ENCODE results near the gene SLC52A3.
"Not testable (repeated sequence)": the region's sequence is repeated elsewhere in the genome, so short reads cannot be mapped to it uniquely, and the experiment has no call there.

SLC52A3 gene

DNA sequence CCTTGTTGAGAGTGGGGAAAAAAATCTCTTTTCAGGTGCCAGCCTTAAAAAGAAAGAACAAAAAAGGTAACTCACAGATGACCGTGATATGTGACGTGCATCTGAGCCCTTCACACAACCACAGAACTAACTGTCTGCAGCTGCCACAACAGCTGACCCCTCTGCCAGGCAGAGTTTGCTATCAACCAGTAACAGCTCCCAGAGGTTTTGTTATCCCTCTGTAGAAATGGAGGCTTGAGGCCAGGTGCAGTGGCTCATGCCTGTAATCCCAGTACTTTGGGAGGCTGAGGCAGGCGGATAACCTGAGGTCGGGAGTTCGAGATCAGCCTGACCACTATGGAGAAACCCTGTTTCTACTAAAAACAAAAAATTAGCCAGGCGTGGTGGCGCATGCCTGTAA is 42.8 kb downstream of the SLC52A3 start:
- DNase-seq, result no peak

DNA sequence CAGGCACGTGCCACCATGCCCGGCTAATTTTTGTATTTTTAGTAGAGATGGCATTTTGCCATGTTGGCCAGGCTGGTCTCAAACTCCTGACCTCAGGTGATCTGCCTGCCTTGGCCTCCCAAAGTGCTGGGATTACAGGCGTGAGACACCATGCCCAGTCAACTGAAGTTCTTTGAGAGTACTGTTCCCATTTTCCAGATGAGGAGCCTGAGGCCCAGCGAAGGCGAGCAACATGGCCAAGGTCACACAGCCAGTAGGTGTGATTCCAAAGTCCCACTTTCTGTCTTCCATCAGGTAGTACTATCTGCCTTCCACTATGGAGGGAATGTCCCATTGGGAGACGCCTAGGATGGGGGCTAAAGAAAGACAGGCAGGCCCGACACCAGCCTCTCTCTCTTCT is 43.5 kb downstream of the SLC52A3 start:
- not testable (repeated sequence) for DNase-seq

DNA sequence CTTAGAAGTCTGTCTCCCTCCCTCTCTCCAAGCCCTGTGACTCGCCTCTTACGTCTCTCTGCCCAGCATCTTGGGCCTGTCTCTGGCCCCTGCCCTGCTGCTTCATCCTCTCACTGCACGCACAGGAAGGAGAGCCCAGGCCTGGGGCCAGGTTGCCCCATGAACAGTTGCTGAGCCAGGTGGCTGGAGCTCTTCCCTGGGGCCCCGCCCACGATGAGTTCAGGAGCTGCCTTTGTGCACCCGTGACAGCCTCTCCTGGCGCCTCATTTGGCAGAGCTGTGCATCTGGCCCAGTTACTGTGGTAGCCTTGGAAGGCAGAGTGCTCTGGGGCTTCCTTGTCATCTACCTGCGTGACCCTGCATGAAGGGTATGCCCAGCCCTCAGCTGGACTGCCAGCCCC is 44.5 kb downstream of the SLC52A3 start:
- DNase-seq, result peak in 1 of 2 experiments; percentile 82

DNA sequence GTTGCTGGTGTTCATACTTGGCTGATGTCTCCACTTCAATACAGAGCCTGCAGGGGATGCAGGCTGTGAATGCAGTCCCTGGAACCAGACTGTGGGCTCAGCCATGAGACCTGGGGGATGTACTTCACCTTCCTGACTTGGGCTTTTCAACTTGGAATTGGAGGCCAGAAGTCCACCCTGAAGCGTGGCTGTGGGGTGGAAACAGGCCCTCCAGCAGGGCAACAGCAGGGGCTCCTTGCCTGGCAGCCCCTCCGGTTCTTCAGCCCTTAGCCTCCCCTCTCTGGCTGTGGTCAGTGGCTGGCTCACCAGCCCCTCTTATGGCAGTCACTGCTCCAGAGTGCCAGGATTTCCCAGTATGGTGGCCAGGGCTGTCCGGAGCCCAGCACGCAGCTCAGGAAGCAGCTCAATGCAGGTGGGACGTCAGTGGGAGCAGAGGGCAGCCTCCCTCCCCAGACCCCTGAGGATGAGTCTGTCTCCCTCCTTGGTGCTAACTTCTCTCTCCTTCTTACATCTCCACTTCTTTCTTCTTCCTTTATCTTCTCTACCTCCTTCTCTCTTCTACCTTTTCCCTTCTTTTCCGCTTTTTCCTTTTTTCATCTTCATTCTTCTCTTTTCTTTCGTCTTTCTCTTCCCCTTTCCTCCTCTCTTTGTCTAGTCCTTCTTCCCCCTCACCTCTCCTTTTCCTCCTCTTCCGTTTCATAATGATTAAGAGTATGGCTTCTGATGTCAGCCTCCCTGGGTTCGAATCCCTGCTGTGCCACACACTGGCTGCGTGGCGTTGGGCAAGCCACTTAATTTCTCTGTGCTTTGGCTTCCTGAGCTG is 45.3 kb downstream of the SLC52A3 start:
- no peak for DNase-seq

DNA sequence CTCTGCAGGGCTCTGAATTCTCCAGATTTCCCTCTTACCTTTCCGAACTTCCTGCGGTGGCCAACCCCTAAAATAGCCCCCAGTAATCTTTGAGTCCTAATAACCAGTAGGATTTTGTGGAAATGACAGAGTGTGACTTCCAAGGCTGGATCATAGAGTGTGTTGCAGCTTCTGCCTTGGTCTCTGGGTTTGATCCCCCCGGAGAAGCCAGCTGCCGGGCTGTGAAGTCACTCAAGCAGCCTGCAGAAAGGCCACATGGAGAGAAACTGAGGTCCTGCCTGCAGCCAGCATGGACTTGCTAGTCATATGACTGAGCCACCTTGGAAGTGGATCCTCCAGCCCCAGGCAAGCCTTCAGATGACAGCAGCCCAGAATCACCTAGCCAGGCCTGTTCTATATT is 46.4 kb downstream of the SLC52A3 start:
- DNase-seq, result no peak

DNA sequence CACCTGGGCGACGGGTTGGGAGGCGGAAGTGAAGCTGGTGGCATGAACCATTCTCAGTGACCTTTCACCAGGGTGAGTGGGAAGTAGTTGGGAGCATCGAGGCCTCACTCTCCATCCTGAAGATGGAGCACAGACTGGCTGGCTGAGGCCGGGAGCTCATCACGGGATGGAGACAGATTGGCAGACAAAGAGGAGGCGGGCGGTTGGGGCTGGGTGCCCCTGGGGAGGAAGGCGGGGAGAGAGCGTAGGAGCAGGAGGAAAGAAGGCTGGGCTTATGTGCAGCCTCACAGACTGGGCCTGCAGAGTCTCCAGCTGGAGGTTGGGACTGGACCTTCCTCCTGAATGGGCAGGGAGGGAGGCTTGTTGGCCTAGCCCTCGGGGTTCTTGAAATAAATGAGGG is 48.5 kb downstream of the SLC52A3 start:
- no peak for DNase-seq

DNA sequence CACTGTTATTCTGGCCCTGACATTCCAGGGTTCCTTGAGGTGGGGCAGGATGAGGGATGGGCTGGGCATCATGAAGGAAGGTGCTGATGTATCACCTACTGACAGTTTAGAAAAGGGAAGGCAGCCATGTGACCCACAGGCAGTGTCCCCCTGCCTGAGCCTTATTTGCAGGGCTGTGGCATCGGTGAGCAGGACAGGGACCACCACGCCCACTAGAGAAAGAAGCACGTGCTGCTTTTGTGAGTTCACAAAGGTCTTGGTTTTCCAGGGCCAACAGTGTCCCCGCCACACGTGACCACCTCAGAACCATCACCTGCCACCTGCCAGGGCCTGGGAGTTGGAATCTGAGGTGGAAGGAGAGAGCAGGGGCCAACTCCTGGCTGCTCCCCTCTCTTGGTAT is 49.2 kb downstream of the SLC52A3 start:
- no peak for DNase-seq

DNA sequence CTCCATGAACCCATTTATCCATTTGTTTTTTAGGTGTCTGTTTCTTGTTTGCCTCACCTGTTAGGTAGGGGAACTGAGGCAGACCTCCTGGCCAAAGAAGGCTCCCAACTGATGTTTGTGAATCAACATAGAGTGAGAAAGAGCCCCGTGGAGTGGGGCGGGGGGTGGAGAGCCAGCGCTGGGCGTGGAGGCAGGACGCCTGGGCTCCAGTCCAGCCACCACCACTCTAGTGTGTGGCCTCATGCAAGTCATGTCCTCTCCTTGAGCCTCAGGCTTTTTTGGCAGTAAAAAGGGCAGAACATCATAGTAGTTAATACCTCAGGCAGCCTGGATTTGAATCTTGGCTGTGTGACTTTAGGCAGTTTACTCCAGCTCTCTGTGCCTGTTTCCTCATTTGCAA is 50.5 kb downstream of the SLC52A3 start:
- DNase-seq, result no peak

DNA sequence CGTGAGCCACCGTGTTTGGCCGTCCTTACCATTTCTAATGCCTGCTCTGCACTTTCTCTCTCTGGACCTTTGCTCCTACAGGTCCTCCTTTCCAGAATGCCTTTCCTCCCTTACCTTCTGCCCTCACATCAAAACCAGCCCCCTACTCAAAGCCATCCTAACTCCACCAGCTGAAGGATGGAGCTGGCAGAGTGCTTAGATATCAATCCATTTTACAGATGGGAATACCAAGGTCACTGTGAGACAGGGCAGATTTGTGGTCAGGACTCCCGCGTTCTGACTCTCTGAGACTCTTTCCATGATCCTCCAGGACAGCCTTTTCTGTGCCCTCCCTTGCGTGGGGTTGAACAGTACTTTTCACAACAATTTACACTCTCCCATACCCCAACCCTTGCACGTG is 51.0 kb downstream of the SLC52A3 start:
- no peak for DNase-seq

DNA sequence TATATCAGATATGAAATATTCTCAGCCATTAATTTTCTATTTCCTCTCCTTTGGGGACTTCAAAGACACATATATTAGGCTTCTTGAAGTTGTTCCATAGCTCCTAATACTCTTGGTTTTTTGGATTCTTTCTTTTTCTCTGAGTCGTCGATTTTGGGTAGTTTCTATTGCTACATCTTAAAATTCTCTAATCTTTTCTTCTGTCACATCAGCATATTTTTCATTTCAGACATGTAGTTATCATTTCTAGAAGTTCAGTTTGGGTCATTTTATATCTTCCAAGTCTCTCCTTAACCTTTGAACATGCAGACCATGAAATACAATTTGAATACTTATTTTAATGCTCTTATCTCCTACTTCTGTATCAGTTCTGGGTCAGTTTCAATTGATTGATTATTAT is 53.8 kb downstream of the SLC52A3 start:
- no peak for DNase-seq

DNA sequence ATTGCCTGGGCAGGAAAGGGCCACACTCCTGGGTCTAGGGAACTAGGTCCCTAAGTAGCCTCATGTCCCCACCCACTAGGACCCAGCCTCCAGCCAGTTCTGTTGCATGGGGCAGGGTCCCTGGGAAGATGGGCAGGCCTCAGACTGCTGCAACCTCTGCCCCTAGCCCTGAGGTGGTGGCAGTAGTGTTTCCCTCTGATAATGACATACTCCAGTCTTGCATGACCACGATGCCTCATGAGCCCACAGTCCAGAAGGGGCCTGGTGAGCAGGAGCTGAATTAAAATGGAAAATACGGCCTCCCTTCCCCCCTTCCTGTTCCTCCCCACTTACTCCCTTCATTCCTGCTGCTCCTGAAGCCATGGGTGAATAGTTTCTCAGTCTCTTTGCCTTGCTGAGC is 56.7 kb downstream of the SLC52A3 start:
- no peak for DNase-seq

DNA sequence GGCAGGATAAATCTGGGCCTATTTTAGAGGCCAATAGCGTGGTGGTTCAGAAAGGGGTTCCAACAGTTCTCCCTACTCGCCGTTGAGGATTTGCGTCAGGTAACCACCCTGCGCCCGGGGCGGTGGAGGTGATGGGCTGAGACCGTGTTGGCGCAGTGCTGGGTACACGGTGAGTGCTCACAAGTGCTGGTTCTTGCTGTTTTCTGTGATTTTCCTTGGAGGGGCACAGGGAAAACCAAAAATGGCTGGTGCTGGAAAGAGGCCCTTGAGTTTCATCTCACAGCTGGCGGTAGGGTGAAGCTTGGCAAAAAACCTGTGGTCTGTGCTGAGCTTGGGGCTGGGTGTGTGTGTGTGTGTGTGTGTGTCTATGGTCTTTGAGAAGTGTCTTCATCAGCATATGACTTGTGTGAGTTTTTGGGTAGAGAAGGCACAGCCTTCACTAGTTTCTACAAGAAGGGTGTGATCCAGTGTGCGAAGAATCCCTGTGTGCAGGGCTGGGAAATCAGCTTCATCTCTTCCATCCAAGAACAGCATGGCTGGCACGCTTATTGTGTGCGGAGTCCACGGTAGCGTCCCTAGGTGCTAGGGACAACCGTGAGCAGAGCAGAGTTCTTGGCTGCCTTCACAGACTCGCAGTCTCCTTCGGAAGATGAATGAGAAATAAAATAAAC is 57.4 kb downstream of the SLC52A3 start:
- no peak for DNase-seq

All from NCI-H526 (cell line).